GM12878 (cell line): Measurements from ENCODE around the gene CLEC1A. TPM values are rescaled to one million over a fixed set of nuclear protein-coding genes. Genes with fewer than 3 reads are reported as not detected.
"Not testable (repeated sequence)": the region's sequence is repeated elsewhere in the genome, so short reads cannot be mapped to it uniquely, and the experiment has no call there.

Experiments used
- ATAC-seq: fragments of 200-7000 bp; cut with Tn5 transposase; 3 replicates; pipeline ENCODE4 v1.9.1; 2020; ENCODE audit warnings: mild to moderate bottlenecking, moderate library complexity
- BruUV-seq: library from RNA; stranded (reverse); fragments of 400-500 nt; replicated peaks from 2 replicates; lab custom pipeline; 2021; lab: Mats Ljungman, UMichigan
- CTCF ChIA-PET: fragments of 300-600 bp; sonication (Branson Sonifier 250); formaldehyde crosslinking; extraction: SDS; loops from one replicate; lab custom pipeline; 2021; ENCODE audit warnings: inconsistent platforms; lab: Yijun Ruan, JAX
- POLR2A ChIA-PET: fragments of 350-600 bp; formaldehyde crosslinking; extraction: SDS; loops from one replicate; lab custom pipeline; 2021; ENCODE audit warnings: inconsistent platforms; lab: Charles Lee
- RAD21 ChIA-PET: fragments of 300-600 bp; sonication (Branson Sonifier 250); formaldehyde crosslinking; loops from one replicate; lab custom pipeline; 2023; ENCODE audit warnings: antibody characterized with exemption; ENCODE audit not compliant: unreplicated experiment; lab: Charles Lee
- SMC1A ChIA-PET: fragments of 300-600 bp; sonication (Branson Sonifier 250); formaldehyde crosslinking; loops from one replicate; lab custom pipeline; 2023; ENCODE audit not compliant: unreplicated experiment, uncharacterized antibody; lab: Charles Lee
- DNase-seq: peaks from one replicate; pipeline ENCODE4 v3.0.0-alpha.2; 2011; ENCODE audit warnings: low read depth, low spot score
- FAIRE-seq: peaks from 3 replicates; lab custom pipeline; 2011; peaks lifted over from hg19 to GRCh38; lab: Jason Lieb, UNC
- H2AFZ ChIP-seq: 2 replicates; pipeline ENCODE4 v1.6.0; 2011; ENCODE audit warnings: low read depth, low read length, control low read depth; ENCODE audit not compliant: control insufficient read depth
- H3K27ac ChIP-seq: 2 replicates; pipeline ENCODE4 v1.5.1; 2011; ENCODE audit warnings: control low read depth; ENCODE audit not compliant: control insufficient read depth, insufficient read depth
- H3K27me3 ChIP-seq, 2 experiments: replicated peaks in 1 of 2; 2 replicates each; pipeline versions ENCODE4 v1.6.0 to v1.6.1; 2011; ENCODE audit warnings: low read length in 1 of 2; ENCODE audit not compliant: control insufficient read depth in 2 of 2, insufficient read depth in 2 of 2
- H3K36me3 ChIP-seq, 2 experiments: 2 replicates each; pipeline ENCODE4 v1.5.1; 2011; ENCODE audit warnings: low read length in 1 of 2; ENCODE audit not compliant: control insufficient read depth in 2 of 2, insufficient read depth in 2 of 2
- H3K4me1 ChIP-seq: 2 replicates; pipeline ENCODE4 v1.6.1; 2011; ENCODE audit warnings: mild to moderate bottlenecking, low read length, moderate library complexity, mixed read lengths; ENCODE audit not compliant: control insufficient read depth, insufficient read depth
- H3K4me2 ChIP-seq: 2 replicates; pipeline ENCODE4 v1.6.0; 2011; ENCODE audit warnings: control low read depth; ENCODE audit not compliant: control insufficient read depth, insufficient read depth
- H3K4me3 ChIP-seq: fragments of 200-600 bp; sonication (generic); 2 replicates; pipeline ENCODE4 v1.5.1; 2016
- H3K79me2 ChIP-seq: 2 replicates; pipeline ENCODE4 v1.6.0; 2011; ENCODE audit warnings: low read length; ENCODE audit not compliant: control insufficient read depth, insufficient read depth
- H3K9ac ChIP-seq: 2 replicates; pipeline ENCODE4 v1.8.0; 2011; ENCODE audit warnings: low read length, control low read depth, mixed read lengths; ENCODE audit not compliant: control insufficient read depth, insufficient read depth
- H3K9me3 ChIP-seq: replicated peaks from 3 replicates; pipeline ENCODE4 v1.5.1; 2011; ENCODE audit warnings: mild to moderate bottlenecking, low read length; ENCODE audit not compliant: control insufficient read depth, insufficient read depth
- H4K20me1 ChIP-seq: 2 replicates; pipeline ENCODE4 v1.6.0; 2011; ENCODE audit not compliant: control insufficient read depth, insufficient read depth
- NR2C1 ChIP-seq: fragments of 450-650 bp; IDR thresholded peaks from 2 replicates; pipeline ENCODE4 v1.6.1; 2017; ENCODE audit warnings: antibody characterized with exemption, mild to moderate bottlenecking, moderate library complexity
- ZBTB40 ChIP-seq: fragments of 450-650 bp; IDR thresholded peaks from 2 replicates; pipeline ENCODE4 v1.6.1; 2016; ENCODE audit warnings: mild to moderate bottlenecking, moderate library complexity, borderline replicate concordance
- WGBS: methylation state at CpG from one replicate; pipeline ENCODE4 v1.1.6; 2016; ENCODE audit warnings: low lambda C conversion rate; ENCODE audit not compliant: insufficient replicate concordance, insufficient coverage; ENCODE audit errors: missing lambda C conversion rate; 5-methylcytosine and 5-hydroxymethylcytosine counted together
- in situ Hi-C: fragments of 300-500 bp; cut with MboI; formaldehyde crosslinking; loops from 9 replicates; pipeline ENCODE4 v1.14.3; 2018; ENCODE audit warnings: mixed read lengths
- intact Hi-C: fragments of 100-400 bp; cut with micrococcal nuclease; formaldehyde crosslinking; loops from one replicate; pipeline ENCODE4 v1.14.2; 2022; ENCODE audit not compliant: unreplicated experiment
- polyA plus RNA-seq, 11 experiments: library from polyadenylated mRNA; depleted of rRNA in 4 of 11; unstranded in 6 of 11; stranded (reverse) in 5 of 11; fragments of >200 nt; fragmentation: Nextera tagmentation in 4 of 11; fragmentation: Illumina TruSeq in 1 of 11; extraction: Ambion mirVana in 4 of 11; extraction: Trizol in 1 of 11; gene quantifications; 1 replicate in 1 of 11; 2 replicates in 10 of 11; pipeline versions ENCODE4 v1.2.1 to v1.2.3, GENCODE V29; 2011 to 2016; ENCODE audit warnings: inconsistent platforms in 2 of 11, missing spikeins in 2 of 11, low read depth in 1 of 11
- total RNA-seq, 4 experiments: library from RNA; depleted of rRNA in 3 of 4; stranded (reverse); fragments of >200 nt in 3 of 4; fragmentation: Illumina TruSeq in 1 of 4; extraction: Trizol in 1 of 4; gene quantifications; 2 replicates each; pipeline versions ENCODE4 v1.2.1 to v1.2.3, GENCODE V29; 2013 to 2021
- TF ChIP-seq, protein P1 (sequence below): fragments of 450-650 bp; IDR thresholded peaks from 2 replicates; pipeline ENCODE4 v1.6.1; 2014; ENCODE audit warnings: mild to moderate bottlenecking

The CLEC1A gene
- total and polyA plus RNA-seq, 10 of the 15 experiments (the other 5 are each of a cell fraction or from before 2014, with no cell fraction given): not detected

DNA sequence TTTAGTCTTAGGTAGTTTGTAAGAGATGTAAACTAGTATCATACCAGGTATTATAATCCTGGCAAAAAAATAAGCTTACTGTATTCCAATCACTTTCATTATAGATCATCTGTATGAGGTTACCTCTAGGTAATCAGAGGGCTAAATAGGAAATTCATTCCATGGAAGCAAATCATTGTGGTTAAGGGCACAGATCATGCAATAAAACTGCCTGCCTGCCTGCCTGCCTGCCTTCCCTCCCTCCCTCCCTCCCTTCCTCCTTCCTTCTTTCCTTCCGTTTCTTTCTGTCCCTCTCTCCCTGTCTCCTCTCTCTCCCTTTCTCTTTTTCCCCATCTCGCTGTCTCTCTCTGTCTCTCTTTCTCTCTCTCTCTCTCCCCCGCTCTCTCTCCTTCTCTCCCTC lies 71.5 kb downstream of the CLEC1A start (continued):
- TF ChIP-seq ZBTB40 (no peak), NR2C1 (no peak)
- TF ChIP-seq, protein P1, sequence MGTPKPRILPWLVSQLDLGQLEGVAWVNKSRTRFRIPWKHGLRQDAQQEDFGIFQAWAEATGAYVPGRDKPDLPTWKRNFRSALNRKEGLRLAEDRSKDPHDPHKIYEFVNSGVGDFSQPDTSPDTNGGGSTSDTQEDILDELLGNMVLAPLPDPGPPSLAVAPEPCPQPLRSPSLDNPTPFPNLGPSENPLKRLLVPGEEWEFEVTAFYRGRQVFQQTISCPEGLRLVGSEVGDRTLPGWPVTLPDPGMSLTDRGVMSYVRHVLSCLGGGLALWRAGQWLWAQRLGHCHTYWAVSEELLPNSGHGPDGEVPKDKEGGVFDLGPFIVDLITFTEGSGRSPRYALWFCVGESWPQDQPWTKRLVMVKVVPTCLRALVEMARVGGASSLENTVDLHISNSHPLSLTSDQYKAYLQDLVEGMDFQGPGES: no peak
- TF ChIP-seq, all 136 proteins: peak for 0

DNA sequence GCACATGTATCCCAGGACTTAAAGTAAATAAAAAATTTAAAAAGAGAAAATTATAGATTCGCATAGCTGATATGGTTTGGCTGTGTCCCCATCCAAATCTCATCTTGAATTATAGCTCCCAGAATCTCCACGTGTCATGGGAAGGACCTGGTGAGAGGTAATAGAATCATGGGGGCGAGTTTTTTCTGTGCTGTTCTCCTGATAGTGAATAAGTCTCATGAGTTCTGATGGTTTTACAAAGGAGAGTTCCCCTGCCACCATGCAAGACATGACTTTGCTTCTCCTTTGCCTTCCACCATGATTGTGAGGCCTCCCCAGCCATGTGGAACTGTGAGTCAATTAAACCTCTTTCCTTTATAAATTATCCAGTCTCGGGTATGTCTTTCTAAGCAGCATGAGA lies 72.1 kb downstream of the CLEC1A start:
- H3K4me3 ChIP-seq, FAIRE-seq, H3K27ac ChIP-seq, H3K27me3 ChIP-seq, H2AFZ ChIP-seq, ATAC-seq, H4K20me1 ChIP-seq, H3K9me3 ChIP-seq, H3K36me3 ChIP-seq, in situ Hi-C loops, BruUV-seq, intact Hi-C loops, H3K4me1 ChIP-seq, DNase-seq, H3K4me2 ChIP-seq, POLR2A ChIA-PET, H3K79me2 ChIP-seq, CTCF ChIA-PET, H3K9ac ChIP-seq: not testable (repeated sequence)
- SMC1A ChIA-PET: interaction anchor here (0.5 to 1.6 kb wide), 2 partner anchors 9 to 72 kb away, joined by 3 to 5 read pairs; no protein-coding TSS in a partner anchor
- 29% methylated on average over 4 of the region's 4 CpGs for WGBS
- RAD21 ChIA-PET: interaction anchor here (0.6 kb wide), 1 partner anchor 1005 kb away, joined by 4 read pairs; no protein-coding TSS in a partner anchor
